GM18499 (cell line): Measurements from ENCODE around the gene BACH2.
A peak's percentile ranks its signal among the peaks of the same experiment; 100 is the strongest.

Experiments used
- ATAC-seq: cut with Tn5 transposase; IDR thresholded peaks from one replicate; pipeline ENCODE4 v1.9.1; 2021; ENCODE audit warnings: moderate number of reproducible peaks; ENCODE audit not compliant: insufficient read depth, unreplicated experiment

BACH2 gene

DNA sequence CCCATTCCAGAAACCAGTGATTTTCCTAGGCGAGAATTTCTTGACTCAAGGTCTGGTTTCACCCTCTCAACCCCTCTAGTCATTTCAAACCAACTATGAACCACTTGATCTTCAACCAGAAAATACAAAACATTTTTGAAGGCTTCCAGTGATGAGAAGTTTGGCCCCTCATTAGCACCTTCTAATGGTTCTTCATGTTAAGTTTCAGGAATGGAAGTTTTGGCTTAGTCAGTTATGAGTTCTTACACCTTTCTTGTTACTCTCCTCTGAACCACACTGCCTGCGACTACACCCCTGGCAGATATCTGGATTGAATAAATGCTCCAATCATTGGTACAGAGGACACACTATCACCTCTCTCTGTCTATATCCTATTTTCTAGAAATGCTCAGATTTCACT is 335.2 kb downstream of the BACH2 start:
- ATAC-seq: no peak

- ATAC-seq: no peak
Observed at GRCh38 chr6:89959883-89960282, 336.8 kb downstream of the BACH2 start.

GRCh38 chr6:89956182-89956581 is 340.5 kb downstream of the BACH2 start:
- no peak for ATAC-seq

- ATAC-seq: no peak
Observed at GRCh38 chr6:89955364-89955763, 341.3 kb downstream of the BACH2 start.

DNA sequence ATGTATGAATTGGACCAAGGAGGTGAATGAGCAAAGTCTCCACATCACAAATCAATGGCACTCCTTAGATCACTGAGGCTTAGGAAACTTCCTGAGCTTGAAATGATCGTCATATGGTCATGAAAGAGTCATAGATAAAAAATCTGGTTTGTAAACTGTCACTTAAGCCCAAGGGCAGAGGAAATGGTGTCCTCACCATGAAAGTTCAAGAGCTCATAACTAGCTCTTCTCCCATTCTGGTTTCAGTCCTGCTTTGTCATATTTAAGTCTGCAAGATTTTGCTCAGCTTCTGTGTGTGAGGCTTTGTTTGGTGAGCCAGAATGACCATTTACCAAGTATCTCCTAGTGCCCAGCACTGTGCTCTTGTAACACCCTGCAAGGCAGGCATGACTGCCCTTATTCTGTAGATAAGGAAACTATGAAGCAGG is 341.9 kb downstream of the BACH2 start:
- no peak for ATAC-seq

- no peak for ATAC-seq
Observed at GRCh38 chr6:89952686-89953085, 344.0 kb downstream of the BACH2 start.

DNA sequence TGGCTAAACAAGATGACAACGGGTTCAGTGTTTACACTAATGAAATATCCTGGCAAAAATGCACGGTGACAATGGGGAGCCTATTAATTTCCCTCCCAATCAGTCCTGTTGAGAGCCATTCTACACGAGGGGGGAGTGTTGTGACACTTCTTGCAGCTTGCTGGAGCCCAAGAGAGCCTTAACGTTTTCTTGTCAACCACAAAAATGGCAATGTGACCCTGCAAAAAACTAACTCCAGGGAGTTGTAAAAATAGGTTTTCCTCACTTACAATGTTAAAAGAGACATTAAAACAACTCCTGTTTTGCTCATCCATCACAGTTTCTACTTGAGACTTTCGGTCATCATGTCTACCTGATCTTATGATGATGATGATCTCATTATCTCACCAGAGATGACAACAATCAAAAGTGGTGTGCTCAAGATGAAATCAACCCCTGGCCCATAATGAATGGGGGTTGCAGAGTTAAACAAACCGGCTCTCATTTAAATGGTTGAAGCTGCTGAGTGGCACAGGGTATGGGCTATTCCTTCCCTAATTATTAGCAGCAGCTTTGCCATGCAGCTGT is 344.5 kb downstream of the BACH2 start:
- no peak for ATAC-seq

DNA sequence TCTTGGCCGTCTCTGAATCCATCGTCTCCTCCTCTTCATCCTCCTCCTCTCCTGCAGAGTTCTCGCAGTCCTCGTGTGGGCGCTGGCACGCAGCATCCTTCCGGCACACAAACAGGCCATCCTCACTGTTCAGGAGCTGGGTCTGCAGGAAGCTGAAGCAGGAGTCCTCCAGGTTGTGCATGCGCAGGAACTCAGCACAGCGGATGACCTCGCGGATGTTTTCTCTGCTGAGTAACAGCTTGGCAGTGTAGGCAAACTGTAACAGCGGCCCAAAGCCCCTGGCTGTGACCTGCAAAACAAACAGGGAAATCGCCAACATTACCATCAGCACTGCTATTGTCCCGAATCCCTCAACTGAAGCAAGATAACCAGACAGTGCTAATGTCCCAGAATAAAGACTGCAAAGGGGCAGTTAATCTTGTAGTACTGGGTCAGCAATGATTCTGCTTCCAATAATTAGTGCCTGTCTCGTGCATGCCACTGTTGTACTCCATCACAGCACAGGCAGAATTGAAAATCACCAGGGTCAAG is 345.0 kb downstream of the BACH2 start:
- no peak for ATAC-seq

- ATAC-seq: no peak
Observed at GRCh38 chr6:89950879-89951391, 345.7 kb downstream of the BACH2 start.

DNA sequence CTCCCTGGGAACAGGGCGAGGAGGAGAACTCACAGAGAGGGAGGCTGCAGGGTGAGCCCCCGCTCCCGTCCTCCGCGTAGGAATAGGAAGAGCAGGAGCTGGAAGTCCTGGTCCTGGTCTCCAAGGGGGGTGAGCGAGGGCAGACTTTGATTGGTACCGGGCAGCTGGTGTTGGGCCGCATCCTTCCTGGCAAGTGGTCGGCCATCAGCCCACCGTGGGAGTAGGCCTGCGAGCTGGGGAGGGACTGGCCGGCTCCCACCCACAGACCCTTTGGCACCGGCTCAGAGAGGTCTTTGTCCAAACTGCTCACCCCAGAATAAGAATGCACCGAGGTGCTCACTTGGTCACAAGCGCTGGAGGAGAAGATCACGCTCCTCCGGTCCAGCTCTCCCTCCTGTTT is 346.2 kb downstream of the BACH2 start:
- no peak for ATAC-seq

- ATAC-seq: no peak
Observed at GRCh38 chr6:89948876-89949275, 347.8 kb downstream of the BACH2 start.

- ATAC-seq: no peak
Observed at GRCh38 chr6:89944826-89945407, 351.7 kb downstream of the BACH2 start.

DNA sequence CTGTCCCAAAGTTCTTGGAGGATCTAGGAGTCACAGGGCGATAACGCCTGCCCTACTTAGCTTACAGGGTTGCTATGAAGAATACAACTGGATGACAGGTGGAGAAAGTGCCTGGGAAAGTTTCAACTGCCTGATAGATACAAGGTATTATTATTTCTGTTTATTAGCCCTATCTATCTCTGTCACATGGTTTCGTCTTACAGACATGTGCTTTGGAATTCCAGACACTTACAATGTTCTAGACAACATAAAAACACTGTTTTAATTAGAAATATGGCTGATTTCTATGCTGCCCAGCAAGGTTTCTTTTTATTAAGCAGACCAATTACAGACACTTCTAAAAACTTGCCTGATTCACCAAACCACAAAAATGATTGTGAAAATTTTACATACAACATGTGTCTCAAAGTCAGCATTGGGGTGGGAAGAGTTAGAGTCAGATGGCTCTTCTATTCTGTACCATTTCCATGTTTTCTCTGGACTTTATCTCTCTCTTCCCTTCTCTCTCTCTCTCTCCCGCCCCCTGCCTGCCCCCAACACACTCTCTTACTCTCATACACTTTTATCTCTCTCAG is 352.4 kb downstream of the BACH2 start:
- no peak for ATAC-seq

GRCh38 chr6:89942601-89943000 is 354.0 kb downstream of the BACH2 start:
- no peak for ATAC-seq

DNA sequence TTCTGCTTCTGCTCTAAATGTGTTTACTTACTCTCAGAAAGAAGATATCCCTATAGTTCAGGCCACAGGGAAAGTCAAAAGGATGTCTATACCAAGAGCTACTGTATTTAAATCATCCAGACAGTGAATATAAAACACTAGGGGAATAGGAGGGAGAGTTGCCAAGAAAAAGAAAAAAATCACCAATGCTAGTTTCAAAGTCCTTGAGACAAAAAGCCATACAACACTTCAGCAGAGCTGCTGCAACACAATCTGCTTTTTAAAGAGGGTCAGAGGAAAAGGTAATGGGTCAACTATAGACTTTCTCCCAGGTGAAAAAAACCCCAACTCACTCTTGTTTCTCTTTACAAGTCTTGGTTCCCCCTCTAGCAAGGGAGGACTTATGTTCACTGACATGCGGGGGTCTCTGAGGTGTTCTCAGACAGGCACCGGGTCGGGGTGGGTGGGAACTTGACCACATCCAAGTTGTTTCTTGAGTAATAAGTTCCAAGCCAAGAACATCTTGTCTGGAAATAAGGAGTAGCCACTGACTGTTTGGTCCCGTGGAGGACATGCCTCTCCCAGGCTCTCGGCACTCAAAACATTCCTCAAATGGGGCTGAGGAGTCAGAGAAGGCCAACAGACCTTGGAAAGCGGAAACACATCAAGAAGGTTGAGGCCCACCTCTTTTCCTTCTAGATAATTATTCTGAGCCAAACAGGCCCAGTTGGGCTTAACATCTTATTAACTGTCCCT is 354.7 kb downstream of the BACH2 start:
- ATAC-seq: no peak

DNA sequence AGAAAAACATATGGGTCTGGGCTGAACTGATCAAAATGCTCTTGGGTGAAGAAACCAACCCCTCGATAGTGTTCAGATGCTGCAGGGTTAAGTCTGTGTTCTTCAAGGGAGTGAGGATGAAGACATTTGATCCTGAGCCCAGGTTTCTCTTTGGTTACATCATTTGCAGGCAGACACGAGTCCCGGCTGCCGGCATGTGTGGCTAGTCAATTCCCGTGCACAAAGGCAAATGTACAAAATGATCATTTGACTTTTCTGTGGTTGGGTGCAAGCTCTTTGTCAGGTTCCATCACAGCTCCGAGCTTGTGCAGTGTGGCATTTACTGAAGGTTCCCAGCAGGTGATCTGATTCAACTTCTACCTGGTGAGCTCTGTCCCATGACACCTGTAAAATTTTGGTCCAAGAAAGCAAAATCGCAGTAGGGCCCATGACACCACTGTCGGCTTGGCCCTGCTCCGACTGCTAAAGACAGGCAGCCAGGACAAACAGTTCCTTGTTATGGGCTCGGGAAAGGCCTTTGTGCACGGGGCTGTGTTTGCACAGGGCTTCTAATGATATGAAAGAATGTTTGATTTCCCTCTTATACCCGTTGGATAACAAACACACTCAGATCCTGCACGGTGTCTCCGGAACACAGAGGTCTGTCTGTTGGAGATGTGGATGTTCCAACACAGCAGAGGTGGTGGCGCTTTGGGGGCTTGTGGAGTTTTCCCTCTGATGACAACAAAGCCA is 355.4 kb downstream of the BACH2 start:
- ATAC-seq: no peak

DNA sequence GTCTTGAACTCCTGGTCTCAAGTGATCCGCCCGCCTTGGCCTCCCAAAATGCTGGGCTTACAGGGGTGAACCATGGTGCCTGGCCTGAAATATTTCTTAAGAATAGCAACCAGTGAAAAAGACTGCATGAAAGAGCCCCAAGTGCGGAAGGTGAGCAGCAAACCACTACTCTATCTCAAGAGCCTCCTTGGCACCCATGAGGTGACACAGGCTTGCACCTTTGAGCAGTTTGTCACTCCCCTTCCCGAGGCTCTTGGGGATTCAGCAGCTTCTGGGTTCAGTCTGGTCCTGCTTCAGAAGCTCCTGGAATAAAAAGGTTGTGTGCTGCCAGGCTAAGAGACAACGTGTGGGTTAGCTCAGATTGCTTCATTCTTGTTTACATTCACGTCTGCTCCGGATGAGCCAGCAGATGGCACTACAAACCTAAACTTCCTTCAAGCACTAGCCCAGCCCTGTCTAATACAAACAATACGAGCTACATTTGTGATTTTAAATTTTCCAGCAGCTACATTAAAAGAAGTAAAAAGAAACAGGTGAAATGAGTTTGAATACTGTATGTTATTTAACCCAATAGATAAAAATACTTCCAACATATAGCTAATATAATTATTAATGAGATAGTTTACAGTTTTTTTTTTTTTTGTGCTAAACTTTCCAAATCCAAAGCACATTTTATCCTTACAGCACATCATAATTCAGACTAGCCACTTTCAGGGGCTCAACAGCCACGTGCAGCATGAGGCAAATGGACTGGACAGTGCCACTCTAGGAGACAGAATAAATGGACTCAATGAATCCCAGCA is 356.2 kb downstream of the BACH2 start:
- peak; percentile 79 for ATAC-seq

DNA sequence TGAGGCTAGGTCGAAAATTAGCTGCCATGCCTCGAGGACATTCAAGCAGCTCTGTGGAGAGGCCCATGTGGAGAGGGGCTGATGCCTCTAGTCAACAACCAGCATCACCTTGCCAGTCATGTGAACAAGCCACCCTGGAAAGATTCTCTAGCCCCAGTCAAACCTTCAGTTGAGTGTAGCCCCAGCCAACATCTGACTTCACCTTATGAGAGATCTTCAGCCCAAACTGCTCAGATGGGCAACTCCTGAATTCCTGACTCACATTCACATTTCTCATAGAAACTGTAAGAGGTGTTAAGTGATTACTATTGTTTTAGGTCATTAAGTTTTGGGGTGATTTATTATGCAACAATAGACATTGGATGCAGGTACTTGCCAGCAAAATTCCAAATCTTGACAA is 357.5 kb downstream of the BACH2 start:
- ATAC-seq: no peak

GRCh38 chr6:89938014-89938413 is 358.6 kb downstream of the BACH2 start:
- no peak for ATAC-seq

- no peak for ATAC-seq
Observed at GRCh38 chr6:89936177-89936576, 360.5 kb downstream of the BACH2 start.
